DMS 273 (cell line): ENCODE measurements around the gene KDM1B.

ENCODE experiments used
- DNase-seq: peaks from one replicate; lab custom pipeline; 2025; ENCODE audit not compliant: unreplicated experiment; lab: John Stamatoyannopoulos, UW

Gene KDM1B

DNA sequence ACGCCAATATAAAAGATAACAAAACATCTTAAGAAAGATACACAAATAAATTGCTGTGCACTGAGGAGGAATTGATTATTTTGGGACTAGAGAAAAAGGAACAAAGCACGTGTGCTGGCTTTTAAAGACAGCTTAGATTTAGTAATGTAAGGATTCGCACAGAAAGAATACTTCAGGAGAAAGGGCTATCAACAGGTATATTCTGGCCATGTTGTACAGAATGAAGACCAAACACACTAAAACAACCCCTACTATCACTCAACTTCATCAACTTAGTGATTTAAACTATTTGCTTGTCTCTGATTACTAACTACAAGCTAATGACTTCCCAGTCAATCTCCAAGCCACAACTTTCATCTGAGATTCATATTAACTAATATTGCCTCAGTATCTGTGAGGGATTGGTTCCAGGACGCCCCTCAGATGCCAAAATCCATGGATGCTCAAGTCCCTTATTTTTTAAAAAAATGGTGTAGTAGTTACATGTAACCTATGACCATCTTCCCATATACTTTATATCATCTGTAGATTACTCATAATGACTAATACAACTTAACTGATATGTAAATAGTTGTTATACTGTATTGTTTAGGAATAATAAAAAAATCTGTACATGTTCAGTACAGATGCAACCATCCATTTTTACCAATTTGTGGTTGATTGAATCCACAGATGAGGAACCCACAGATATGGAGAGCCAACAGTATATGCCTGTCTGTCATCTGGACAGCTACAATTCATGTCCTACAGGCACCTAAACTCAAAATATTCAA lies 104.6 kb downstream of the KDM1B start:
- no peak for DNase-seq

DNA sequence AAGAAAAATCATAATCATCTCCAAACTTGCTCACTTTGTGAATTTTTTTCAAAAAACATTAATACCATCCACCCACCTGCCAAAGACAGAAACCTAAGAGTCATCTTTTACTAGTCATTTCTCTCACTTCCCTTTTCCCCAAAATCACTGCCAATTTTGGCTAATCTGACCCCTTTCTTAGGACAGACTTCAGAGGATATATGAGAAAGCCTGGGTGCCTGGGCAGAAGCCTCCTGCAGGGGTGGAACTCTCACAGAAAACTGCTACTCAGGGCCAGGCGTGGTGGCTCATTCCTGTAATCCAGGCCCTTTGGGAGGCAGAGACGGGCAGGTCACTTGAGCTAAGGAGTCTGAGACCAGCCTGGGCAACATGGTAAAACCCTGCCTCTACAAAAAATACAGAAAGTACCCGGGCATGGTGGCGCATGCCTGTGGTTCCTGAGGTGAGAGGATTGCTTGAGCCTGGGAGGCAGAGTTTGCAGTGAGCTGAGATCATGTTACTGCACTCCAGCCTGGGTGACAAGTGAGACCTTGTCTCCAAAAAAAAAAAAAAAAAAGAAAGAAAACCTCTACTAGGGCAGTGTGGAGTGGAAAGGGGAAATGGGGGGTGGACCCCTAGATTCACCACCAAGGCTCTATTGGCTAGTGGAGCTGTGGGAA lies 105.4 kb downstream of the KDM1B start:
- DNase-seq: peak; percentile 38

DNA sequence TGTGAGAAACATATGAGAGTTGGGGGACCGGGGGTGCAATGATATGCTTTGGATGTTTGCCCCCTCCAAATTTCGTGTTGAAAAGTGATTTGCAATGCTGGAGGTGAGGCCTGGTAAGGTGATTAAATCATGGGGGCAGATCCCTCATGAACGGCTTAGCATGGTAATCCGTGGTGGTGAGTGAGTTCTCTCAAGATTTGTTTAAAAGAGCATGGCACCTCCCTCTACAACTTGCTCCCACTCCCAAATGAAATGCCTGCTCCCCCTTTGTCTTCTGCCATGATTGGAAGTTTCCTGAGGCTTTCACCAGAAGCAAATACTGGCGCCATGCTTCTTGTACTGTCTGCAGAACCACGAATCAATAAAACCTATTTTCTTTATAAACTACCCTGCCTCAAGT lies 106.7 kb downstream of the KDM1B start:
- peak; percentile 20 for DNase-seq

DNA sequence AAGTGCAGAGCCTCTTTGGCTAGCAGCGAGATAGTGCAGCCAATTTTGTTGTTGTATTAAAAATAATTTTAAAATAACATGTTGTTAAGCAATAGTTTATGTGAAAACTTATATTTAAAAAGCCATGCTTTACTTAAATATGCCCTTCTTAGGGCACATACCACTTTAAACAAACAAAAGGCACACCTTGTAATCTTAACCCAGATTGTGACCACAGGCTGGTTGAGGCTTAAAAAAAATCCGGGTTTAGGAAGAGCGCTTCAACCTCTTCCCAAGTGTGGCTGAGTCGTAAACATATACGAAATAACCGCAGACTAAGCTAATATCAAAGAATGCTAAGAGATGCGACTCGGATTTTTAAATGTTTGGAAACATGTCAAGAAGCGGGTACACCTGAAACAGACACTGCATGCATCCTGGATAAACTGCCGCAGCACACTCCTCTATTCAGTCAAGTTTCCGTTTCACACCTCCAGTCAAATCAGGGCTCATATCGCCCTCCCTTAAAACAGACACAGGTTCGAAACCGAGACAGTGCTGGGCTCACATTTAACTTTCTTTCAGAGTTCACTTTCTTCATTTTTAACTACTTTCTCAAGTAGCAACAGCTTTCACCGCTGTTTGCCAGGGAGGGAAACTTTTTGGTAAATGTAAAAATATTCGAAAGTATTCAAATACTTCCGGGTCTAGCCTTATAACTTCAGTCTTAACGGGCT lies 107.6 kb downstream of the KDM1B start:
- peak; percentile 47 for DNase-seq

DNA sequence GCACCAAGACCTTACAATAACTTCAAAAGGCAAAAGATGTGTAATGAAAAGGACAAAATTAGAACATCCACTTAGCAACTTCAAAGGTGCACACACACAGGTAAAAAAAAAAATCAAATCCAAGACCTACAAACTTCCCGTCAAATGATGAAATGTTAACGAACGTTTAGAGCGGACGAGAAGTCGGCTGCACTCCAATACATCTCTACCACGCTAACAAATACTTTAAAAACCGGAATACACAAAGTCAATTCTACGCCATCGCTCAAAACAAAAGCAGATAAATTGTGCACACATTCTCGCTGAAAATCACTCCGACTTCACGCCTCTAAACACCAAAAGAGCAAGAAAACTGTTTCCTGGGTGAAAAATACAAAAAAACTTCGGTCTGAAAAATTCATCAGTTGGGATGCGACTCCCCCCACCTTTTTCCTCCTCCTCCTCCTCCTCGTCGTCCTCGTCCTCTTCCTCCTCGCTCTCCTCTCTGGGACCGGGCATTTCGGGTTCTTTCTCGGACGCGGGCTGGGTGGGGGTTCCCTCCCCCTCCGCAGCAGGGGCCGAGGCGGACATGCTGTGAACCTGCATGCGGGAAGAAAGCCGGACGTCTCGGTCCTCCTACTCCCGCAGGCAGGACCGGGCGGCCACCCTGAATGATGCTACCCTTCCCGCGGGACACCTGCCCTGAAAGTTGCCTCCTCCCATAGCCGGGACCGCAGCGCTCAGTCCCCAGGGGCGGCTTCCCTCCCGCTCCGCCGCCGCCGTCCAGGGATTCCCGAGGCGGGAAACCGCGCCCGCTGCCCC lies 108.4 kb downstream of the KDM1B start:
- DNase-seq: peak; percentile 69

DNA sequence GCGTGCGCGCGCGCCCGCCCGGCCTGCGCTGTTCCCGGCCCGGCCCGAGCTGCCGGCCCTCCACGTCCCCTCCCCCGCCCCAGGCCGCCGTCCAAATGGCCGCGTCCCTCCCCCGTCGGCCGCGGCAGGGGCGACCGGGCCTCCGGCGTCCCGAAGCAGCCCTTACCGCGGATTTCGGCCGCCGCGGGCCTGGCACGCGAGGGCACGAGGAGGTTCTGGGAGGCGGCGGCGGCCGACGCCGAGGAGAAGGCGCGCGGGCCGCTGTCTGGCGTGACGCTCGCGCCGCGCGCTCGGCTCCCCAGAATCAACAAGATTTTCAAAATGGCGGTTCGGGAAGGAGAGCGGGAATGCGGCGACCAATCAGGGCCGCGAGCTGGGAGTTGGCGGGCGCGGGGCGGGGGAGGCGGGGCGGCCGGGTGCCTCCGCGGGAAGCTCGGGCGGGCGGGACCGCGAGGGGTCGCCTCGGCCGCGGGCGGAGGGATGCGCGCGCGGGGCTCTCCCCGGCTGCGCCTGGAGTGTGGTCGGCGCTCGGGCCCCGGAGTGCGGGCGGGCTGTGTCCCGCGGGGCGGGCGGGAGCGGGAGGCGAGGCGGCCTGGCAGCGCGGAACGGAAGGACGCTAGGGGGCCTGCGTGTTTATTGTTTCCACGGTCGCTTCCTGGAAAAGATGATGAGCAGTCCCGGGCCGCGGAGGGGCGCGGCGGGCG lies 109.1 kb downstream of the KDM1B start, which contains the start of gene DEK:
Gene DEK, minus strand, starts transcription at position 312 of the 704 bp plus-strand sequence. CDS start 543 bp downstream, outside the sequence.
- DNase-seq: peak; percentile 96

DNA sequence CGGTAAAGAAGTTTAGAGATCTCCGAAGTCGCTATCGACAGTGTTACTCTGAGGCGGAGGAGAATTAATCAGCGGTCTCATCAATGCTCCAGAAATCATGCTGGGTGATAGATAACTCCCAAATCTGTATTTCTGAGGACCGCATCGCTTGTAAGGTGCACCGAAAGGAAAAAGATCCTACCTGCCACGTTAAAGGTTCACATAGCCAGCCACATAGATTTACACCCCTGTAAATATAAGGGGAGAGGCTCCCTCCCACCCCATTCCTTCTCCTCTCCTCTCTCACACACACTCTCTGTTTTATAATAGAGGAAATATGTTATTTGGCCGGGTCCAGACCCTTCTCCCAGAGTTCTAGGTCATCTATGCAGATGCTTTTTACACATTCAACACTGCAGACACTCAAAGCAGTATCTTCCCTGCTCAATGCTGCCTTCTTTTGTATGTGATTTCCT lies 109.7 kb downstream of the KDM1B start:
- DNase-seq: peak; percentile 53

DNA sequence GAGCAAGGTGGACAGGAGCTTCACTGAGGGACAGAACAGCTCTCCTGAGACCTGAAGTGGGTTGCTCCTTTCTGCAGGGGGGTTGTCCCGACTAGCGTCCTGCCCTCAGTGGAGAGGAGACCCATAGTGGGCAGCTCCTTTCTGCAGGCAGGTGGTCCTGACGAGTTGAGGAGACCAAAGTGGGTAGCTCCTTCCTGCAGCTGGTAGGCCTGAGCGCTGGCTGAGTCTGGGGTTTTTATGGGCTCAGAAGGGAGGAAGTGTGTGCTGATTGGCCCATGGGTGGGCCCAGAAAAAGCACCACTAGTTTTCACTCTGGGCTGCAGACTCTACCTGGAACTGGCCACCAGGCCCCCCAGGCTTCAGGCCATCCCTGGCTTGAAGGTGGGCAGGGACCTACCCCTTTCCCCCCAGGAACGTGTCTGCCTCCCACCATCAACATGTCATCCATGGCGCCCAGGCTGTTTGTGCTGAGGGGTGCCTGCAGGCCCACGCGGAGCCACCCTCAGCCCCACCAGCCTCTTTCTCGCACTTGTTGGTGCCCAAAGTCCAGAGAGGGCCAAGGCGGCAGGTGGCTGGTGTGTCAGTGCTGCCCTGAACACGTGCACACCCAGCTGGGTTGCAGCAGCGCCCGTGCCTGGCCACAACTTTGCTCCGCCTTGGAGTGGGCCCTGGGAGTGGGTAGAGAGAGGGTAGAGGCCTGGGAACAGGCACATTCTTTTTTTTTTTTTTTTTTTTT lies 110.7 kb downstream of the KDM1B start:
- peak; percentile 24 for DNase-seq

DNA sequence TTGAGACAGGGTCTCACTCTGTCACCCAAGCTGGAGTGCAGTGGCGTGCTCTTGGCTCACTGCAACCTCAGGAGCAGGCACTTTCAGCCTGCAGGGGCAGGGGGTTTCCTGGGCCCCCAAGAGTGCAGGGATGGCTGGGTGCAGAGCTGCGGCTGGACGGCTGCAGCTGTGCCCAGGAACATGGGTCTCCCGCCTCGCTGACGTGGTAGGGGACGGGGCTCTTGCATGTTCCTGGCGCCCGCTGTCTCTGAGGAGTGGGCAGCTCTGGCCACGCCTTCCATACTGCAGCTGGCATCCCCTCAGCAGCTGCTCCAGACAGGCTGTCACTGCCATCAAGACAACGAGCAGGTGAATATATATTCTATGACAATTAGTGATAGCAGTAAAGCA lies 111.3 kb downstream of the KDM1B start:
- no peak for DNase-seq

DNA sequence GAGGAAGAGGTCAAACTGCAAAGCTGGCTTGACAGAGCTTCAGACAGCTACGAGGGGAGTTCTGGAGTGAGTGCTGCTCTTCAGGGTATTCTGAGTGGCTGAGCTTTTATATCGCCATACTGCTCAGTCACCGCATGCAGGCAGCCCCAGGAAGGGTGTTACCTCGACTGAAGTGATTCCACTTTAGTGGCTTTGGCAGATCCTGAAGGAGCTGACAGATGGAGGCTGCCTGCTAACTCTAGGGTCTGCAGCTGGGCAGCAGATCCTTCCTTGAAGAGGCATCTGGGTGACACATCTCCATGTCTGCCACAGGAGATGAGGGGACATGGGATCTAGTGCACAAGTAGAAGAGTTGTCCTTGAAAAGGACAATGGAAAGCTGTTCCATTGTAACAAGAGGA lies 112.8 kb downstream of the KDM1B start:
- DNase-seq: peak; percentile 50

DNA sequence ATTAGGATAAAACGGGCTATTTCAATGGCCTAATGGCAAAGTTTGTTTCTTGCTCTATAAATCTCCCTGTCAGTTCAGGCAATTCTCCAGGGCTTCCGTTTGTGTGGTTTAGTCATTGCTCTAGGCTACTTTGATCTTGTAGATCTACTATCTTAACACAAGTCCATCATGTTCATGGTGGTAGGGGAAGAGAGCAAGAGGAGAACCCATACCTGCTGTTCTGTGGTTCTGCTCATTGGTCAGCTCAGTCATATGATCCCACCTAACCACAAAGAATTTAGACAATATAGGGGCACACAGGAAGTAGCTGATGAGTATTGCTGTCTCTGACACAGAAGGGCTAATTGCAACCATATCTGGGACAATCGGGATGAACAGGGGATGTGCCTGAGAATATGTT lies 114.0 kb downstream of the KDM1B start:
- no peak for DNase-seq

DNA sequence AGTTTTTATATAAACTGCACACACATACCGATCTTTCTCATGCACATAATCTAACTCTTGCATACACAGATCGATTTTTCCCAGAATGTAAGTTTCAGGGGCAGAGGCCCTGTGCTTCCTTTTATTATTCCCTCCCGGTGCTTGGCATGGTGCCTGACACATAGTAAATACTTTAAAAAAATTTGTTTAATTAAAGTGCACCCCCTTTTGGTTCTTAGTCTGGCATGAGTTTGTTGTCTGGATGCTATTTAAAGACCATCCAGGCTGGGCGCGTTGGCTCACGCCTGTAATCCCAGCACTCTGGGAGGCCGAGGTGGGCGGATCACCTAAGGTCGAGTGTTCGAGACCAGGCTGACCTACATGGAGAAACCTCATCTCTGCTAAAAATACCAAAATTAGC lies 114.5 kb downstream of the KDM1B start:
- DNase-seq: no peak

DNA sequence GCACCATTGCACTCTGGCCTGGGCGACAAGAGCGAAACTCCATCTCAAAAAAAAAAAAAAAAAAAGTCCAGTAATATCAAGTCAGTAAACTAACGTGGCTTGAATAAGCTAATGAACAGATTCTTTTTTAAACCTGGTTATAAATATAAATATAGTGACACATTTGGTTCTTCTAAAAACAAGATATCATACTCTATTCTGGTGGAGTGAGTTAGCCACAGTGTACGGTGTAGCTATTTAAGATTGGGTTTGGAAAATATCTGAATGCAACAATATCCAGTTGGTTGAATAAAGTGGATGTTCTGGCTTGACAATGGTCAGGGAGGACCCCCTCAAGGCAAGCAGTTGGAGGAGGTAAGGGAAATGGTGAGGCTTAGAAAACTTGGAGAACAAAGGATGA lies 115.0 kb downstream of the KDM1B start:
- no peak for DNase-seq
